SH-SY5Y (cell line): ENCODE data around the gene NYNRIN.

ENCODE experiments used
- GATA2 ChIP-seq: IDR thresholded peaks from 2 replicates; pipeline ENCODE4 v1.6.1; 2011; ENCODE audit warnings: mild to moderate bottlenecking, low read depth, low read length
- GATA3 ChIP-seq: IDR thresholded peaks from 2 replicates; pipeline ENCODE4 v1.6.1; 2011; ENCODE audit warnings: low read depth, mild to moderate bottlenecking, low read length, moderate library complexity

Gene NYNRIN

DNA sequence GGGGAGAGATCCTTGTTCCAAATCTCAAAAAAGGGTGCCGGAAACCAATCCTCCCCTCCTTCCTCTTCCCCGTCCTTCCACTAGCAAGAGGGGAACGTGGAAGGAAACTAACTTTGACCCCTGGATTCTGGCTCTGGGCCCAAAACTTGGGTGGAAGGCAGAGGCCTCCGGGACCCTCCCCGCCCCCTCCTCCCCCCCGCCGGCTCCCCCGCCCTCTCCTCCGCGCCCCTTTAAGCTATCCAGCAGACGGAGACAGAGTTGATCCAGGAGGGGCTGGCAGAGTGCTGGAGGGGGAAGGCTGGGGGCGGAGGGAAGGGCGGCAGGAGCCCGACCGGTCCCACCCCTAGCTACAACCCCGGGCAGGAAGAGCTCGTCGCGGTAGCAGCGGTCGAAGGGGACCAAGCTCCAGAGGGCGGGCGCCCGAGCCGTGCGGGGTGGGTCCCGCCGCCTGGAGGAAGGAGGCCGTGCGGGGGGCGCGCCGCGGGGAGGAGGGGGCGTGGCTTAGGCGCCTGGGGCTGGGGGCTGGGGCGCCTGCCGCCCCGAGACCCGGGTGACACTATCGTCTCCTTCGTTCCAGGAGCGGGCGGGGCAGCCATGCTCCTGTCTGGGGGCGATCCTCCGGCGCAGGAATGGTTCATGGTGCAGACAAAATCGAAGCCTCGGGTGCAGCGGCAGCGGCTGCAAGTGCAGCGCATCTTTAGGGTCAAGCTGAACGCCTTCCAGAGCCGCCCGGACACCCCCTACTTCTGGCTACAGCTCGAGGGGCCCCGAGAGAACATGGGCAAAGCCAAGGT lies at the start of gene NYNRIN:
Gene NYNRIN, plus strand, starts transcription at position 351 of the 794 bp plus-strand sequence. Its CDS starts 244 bp downstream, at position 595.
- TF ChIP-seq GATA2 (no peak), GATA3 (no peak)

DNA sequence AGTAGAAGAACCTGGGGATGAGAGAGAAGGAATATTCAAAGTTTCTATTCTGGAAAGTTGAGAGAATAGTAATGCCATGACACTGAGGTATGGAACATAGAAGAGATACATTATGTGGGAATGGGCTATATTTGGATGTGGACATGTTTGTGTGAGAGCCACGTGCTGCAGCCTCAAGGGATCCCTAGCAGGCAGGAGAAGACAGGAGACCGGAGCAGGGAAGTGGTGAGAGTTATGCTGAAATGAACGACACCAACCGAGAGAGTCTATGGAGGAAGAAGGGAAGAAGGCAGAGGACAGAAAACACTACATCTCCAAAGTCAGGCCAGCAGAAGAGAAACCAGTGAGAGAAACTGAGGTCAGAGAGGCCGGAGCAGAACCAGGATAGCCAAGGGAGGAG lies 49.1 kb upstream of the NYNRIN start:
- TF ChIP-seq GATA3 (no peak), GATA2 (no peak)

DNA sequence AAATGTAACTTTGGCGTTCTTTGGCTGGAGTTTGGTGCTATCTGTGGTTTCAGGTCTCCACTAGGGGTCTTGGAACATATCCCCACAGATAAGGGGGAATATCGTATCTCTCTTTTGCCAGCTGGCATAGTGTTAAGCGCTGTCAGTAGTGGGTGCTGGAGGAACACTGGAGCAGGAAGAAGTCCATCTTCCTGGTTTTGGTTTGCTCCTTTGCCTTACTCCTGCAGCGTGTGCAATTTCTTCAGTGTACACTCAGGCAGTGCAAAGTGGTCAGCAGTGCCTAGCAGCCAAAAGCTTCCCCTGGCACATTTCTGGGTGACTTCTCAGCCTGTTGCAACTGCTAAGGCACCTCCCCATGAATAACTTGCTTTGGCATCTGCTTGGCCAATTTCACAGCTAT lies 47.3 kb upstream of the NYNRIN start:
- TF ChIP-seq GATA3 = no peak
- TF ChIP-seq GATA2 = no peak

DNA sequence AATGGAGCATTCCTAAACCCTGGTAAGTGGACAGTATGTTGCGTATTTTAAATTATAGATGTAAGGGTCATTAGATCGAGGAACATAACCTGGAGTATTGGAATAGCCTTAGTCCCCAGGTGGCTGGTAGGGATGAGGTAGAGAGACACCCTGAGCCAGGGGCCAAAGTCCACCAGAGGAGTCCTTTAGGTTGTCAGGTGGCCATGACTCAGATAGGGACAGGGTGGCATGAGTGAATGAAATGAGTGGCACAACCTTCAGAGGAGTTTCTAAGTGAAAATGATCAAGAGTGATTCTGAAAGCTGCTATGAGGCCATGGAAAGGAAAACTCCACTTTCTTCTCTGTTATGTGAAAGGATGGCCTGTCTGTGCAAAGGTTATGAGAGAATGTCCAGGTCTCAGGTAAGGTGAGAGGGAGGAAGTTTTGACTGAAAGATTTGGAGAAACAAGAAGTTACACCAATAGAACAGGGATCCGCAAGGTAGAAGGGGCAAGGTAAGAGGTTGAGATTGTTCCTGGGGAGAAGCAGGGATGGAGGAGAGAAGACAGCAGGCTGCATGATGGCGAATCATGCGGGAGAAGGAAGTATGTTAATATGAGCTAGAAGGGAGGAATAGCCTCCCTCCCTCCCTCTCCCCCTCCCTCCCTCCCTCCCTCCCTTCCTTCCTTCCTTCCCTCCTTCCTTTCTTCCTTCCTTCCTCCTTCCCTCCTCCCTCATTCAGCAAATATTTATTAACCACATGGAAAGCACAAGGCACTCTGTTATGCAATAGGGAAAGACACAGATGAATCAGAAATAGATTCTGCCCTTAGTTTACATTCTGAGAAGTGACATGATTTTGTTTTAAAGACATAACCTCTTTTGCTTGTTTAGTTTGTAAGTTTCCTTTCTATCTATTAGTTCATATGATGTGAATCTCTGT lies 45.0 kb upstream of the NYNRIN start:
- TF ChIP-seq GATA3 (no peak), GATA2 (no peak)

DNA sequence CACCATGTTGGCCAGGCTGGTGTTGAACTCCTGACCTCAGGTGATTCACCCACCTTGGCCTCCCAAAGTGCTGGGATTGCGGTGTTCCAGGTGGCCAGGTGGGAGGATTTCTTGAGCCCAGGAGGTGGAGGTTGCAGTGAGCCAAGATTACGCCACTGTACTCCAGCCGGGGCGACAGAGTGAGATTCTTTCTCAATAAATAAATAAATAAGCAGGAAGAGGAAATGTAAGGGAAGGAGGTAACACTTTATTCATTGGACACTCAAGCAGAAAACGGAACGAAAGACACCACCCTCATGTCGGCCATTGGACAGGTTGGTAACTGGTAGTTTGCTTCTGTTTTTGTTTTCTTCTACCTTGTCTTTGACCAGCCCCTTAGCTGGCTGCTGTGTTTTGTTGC lies 43.8 kb upstream of the NYNRIN start:
- no peak for TF ChIP-seq GATA3
- no peak for TF ChIP-seq GATA2

DNA sequence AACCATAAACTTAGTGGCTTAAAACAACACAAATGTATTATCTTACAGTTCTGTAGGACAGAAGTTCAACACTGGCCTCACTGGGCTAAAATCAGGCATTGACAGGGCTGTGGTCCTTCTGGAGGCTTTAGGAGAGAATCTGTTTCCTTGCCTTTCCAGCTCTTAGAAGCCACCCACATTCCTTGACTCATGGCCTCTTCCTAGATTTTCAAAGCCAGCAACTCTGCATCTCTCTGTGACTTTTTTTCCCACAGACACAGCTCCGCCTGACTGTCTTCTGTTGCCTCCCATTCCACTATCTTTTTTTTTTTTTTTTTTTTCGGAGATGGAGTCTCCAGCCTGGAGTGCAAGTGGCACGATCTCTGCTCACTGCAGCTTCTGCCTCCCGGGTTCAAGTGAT lies 42.6 kb upstream of the NYNRIN start:
- TF ChIP-seq GATA3 = no peak

DNA sequence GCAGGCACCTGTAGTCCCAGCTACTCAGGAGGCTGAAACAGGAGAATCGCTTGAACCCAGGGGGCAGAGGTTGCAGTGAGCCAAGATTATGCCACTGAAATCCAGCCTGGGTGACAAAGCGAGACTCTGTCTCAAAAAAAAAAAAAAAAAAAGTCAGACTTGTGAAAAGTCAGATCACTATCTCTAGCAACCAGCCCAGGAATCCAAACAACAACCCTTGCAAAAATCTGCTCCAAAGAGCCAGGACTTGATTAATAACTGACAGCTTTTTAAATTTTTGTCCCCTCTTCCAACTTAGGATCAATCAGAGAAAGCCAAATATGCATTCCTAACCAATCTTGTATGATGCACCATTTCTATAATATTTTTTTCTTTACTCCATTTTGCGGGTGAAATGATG lies 38.5 kb upstream of the NYNRIN start:
- no peak for TF ChIP-seq GATA3
- no peak for TF ChIP-seq GATA2

DNA sequence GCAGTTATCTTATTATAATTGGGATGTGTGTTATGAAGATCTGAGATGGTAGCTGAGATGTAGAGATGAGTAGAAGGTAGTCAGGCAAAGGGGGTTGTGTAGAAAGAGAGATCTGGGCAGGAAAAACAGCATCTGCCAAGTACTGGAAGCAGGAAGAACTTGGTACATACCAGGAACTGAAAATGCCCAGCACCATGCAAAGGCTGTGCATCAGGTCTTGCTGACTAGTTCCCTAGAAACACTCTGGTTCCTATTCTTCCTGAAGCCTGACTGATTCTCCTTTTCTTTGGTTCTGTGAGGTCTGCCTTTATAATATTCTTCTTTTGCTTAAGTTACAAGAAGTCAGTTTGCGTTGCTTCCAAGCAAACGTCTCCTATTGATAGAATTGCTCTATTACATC lies 37.5 kb upstream of the NYNRIN start:
- TF ChIP-seq GATA2 = no peak
- no peak for TF ChIP-seq GATA3

DNA sequence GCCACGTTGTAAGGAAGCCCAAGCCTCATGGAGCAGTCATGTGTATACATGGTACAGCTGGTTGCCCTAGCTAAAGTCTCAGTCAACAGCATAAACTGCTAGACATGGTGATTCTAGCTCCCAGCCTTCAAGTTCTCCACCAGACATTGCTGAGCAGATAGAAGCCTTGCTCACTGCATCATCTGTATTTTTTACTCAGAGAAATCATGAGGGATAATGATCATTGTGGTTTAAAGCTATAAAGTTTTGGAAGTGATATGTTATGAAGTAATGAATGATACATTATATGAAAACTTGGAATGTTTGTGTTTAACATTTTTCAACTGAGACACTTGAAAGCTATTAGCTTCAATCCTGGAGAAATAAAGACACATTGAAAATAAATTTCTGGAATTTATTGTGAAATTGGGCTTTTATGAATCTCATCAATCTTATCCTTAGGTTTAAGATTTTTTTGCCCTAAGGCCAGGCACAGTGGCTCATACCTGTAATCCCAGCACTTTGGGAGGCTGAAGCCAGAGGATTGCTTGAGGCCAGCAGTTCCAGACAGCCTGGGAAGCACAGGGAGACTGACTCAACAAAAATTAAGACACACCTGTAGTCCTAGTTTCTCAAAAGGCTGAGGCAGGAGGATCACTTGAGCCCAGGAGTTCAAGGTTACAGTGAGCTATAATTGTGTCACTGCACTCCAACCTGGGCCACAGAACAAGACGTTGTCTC lies 36.4 kb upstream of the NYNRIN start:
- TF ChIP-seq GATA2 = no peak

DNA sequence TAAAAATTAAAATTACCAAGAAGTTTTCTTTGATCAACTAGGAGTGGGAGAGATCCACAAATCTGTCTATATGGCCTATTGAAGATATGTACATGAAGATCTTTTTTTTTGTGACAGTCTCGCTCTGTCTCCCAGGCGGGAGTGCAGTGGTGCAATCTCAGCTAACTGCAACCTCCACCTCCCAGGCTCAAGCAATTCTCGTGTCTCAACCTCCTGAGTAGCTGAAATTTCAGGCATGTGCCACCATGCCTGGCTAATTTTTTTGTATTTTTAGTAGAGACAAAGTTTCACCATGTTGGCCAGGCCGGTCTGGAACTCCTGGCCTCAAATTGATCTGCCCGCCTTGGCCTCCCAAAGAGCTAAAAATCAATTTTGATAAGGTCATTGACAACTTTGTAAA lies 35.4 kb upstream of the NYNRIN start:
- TF ChIP-seq GATA2 = no peak
- TF ChIP-seq GATA3 = no peak

DNA sequence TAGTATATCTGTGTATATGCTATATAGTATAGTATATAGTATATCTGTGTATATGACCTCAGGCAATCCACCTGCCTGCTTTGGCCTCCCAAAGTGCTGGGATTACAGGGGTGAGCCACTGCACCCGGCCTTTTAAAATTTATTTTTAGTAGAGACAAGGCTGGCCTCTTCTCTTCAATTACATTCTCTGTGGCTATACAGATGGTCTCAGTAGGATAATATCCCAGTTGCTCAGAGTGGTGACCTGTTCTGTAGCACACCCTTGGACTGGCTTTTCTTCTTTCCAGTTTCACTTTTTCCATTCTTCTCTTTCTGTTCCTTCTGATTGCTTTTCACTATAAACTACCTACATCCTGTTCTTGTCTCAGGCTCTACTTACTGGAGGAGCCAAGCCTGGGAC lies 34.0 kb upstream of the NYNRIN start:
- TF ChIP-seq GATA3 (no peak), GATA2 (no peak)

DNA sequence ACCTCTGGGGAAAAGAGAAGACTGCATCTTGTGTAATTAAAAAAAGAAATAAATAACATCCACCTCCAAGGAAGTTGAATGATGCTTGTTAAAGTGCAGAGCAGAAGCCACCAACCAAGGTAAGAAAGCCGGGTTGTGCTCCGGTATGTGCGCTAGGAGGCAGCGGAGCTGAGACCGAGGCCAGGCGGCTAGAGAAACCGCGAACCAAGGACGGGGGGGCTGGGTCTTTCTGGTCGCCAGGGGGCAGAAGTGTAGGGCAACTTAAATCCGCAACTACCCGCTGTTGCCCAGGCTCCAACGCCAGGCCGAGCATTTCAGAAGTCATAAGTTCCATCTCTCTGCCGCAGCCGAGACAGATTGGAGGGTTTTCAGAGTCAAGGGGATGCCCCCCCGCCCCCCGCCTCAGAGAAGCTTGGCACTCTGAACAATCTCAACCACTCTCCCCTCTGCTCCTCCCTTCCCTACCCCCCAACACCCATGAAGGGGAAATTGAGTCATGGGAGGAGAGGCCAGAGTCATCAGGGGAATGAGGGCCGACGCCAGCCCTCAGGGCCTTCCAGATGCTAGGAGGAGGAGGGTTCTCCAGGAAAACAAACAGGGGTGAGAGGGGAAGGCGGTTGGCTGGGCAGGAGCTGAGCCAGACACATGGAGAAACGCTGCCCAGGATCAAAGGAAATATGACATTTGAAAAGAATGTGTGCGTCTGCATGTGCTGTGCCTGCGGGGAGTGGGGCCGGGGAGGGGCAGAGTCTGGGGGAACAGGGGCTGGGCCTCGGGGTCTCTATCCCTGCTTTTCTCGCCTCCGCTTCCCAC lies 33.0 kb upstream of the NYNRIN start:
- no peak for TF ChIP-seq GATA3
- no peak for TF ChIP-seq GATA2

DNA sequence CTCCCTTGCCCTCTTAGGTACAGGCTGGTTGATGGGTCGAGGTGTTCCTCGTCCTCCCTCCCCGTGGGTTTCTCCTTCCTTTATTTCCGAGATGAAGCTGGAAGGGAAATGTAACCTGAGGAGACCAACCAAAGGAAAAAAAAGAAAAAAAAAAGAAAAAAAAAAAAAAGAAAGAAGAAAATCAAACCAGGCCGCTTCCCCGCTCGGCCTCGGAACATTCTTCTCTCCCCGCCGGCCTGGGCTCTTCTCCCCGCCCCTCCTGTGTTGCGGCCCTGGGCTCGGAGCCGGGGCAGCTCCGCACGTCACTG lies 32.4 kb upstream of the NYNRIN start:
- TF ChIP-seq GATA2 (no peak), GATA3 (no peak)
